Breast epithelium (tissue), 4 donors: Measurements from ENCODE around the gene GRIN2D. TPM values are rescaled to one million over a fixed set of nuclear protein-coding genes. Genes with fewer than 3 reads are reported as not detected.

Experiments
- DNase-seq, 2 donors: peaks; one replicate each; pipeline ENCODE4 v3.0.0-alpha.2; 2019; ENCODE audit warnings: low spot score in 2 of 2
- H3K27ac ChIP-seq, 2 donors: fragments of 200-600 bp; sonication (generic) in 1 of 2; one replicate each; pipeline ENCODE4 v1.5.1; 2016 to 2019; ENCODE audit warnings: mild to moderate bottlenecking in 1 of 2
- H3K27me3 ChIP-seq, 2 donors: fragments of 200-600 bp; sonication (generic) in 1 of 2; one replicate each; pipeline versions ENCODE4 v1.5.1 to v1.6.0; 2017 to 2019; ENCODE audit warnings: control low read depth in 1 of 2, mild to moderate bottlenecking in 1 of 2
- H3K36me3 ChIP-seq: fragments of 200-600 bp; one replicate; pipeline ENCODE4 v1.5.1; 2019
- H3K4me1 ChIP-seq, 2 donors: fragments of 200-600 bp; sonication (generic); one replicate each; pipeline ENCODE4 v1.5.1; 2016 to 2019; ENCODE audit warnings: control low read depth in 1 of 2
- H3K4me3 ChIP-seq, 3 donors: fragments of 200-600 bp; sonication (generic); 1 replicate in 2 of 3; 2 replicates in 1 of 3; pipeline ENCODE4 v1.5.1; 2016 to 2019; ENCODE audit warnings: mild to moderate bottlenecking in 3 of 3, moderate library complexity in 2 of 3
- H3K9me3 ChIP-seq, 2 donors: fragments of 200-600 bp; sonication (generic) in 1 of 2; one replicate each; pipeline ENCODE4 v1.5.1; 2016 to 2019; ENCODE audit warnings: control low read depth in 1 of 2
- POLR2A ChIP-seq: fragments of 450-650 bp; IDR thresholded peaks from one replicate; pipeline ENCODE4 v1.6.1; 2016; ENCODE audit warnings: antibody characterized with exemption, mild to moderate bottlenecking, moderate library complexity
- POLR2AphosphoS5 ChIP-seq, 3 donors: sonication (generic); formaldehyde crosslinking; IDR thresholded peaks; one replicate each; pipeline ENCODE4 v1.6.1; 2017; ENCODE audit warnings: antibody characterized with exemption in 3 of 3
- intact Hi-C: fragments of 100-400 bp; cut with DNase I; formaldehyde crosslinking; loops from one replicate; pipeline ENCODE4 v1.15.1; 2023; ENCODE audit warnings: low total_unique reads
- total RNA-seq, 3 donors: library from RNA; depleted of rRNA; stranded (reverse); fragments of >200 nt; gene quantifications; one replicate each; pipeline ENCODE4 v1.1.0, GENCODE V29; 2016
- TF ChIP-seq, protein P1 (sequence below), 3 donors: fragments of 450-650 bp; IDR thresholded peaks; one replicate each; pipeline ENCODE4 v1.5.1; 2016 to 2017; ENCODE audit warnings: antibody characterized with exemption in 3 of 3, mild to moderate bottlenecking in 3 of 3, moderate library complexity in 3 of 3

The GRIN2D gene
- total RNA-seq, 3 donors from 2014 or later: 0.32 to 0.33 TPM; not detected in 1

DNA sequence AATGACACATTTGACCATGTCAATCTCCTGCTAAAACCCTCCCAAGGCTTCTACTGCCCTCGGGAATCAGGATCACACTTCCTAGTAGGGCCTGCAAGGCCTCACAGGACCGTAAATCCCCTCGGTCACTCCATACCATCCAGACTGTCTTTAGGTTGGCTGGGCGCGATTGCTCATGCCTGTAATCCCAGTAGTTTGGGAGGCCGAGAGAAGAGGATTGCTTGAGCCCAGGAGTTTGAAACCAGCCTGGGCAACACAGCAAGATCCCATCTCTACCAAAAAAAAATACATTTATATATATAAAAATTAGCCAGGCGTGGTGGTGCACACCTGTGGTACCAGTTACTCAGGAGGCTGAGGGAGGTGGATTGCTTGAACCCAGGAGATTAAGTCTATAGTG lies 44.7 kb upstream of the GRIN2D start:
- Histone ChIP-seq H3K36me3 (no peaks in the 10 kb centered on the region), H3K27ac (no peak overlapping the region), H3K4me3 (no peak overlapping the region), H3K9me3 (no peaks in the 10 kb centered on the region), H3K4me1 (no peaks in the 10 kb centered on the region), H3K27me3 (no peaks in the 10 kb centered on the region)
- intact Hi-C loops: no loop called here
- no peak for TF ChIP-seq POLR2A
- no peak for TF ChIP-seq POLR2AphosphoS5 (IDR thresholded peaks at IDR 0.05)
- TF ChIP-seq, protein P1, sequence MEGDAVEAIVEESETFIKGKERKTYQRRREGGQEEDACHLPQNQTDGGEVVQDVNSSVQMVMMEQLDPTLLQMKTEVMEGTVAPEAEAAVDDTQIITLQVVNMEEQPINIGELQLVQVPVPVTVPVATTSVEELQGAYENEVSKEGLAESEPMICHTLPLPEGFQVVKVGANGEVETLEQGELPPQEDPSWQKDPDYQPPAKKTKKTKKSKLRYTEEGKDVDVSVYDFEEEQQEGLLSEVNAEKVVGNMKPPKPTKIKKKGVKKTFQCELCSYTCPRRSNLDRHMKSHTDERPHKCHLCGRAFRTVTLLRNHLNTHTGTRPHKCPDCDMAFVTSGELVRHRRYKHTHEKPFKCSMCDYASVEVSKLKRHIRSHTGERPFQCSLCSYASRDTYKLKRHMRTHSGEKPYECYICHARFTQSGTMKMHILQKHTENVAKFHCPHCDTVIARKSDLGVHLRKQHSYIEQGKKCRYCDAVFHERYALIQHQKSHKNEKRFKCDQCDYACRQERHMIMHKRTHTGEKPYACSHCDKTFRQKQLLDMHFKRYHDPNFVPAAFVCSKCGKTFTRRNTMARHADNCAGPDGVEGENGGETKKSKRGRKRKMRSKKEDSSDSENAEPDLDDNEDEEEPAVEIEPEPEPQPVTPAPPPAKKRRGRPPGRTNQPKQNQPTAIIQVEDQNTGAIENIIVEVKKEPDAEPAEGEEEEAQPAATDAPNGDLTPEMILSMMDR (IDR thresholded peaks at IDR 0.05): no peak
- no peak for DNase-seq

DNA sequence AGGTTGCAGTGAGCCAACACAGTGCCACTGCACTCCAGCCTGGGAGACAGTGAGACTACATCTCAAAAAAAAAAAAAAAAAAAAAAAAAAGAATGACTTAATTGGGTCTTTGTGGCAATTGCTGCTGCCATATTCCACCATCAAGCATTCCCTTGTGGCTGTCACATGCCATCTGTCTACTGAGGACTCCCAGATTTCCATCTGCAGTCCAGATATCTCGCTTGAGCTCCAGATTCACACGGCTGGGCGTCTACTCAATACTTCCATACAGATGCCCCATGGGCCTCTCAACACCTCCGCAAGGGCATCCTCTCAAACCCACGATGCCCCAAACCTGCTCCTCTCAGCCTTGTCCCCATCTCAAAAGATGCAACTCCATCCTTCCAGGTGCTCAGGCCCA lies 42.6 kb upstream of the GRIN2D start:
- no peaks in the 10 kb centered on the region for H3K9me3 ChIP-seq
- TF ChIP-seq POLR2AphosphoS5 (IDR thresholded peaks at IDR 0.05) (no peak), POLR2A (no peak)
- TF ChIP-seq, protein P1 (IDR thresholded peaks at IDR 0.05): no peak
- intact Hi-C loops: no loop called here
- H3K4me3 ChIP-seq: no peak overlapping the region
- DNase-seq: no peak
- H3K36me3 ChIP-seq: no peaks in the 10 kb centered on the region
- no peak overlapping the region for H3K27ac ChIP-seq
- no peaks in the 10 kb centered on the region for H3K27me3 ChIP-seq
- no peaks in the 10 kb centered on the region for H3K4me1 ChIP-seq

DNA sequence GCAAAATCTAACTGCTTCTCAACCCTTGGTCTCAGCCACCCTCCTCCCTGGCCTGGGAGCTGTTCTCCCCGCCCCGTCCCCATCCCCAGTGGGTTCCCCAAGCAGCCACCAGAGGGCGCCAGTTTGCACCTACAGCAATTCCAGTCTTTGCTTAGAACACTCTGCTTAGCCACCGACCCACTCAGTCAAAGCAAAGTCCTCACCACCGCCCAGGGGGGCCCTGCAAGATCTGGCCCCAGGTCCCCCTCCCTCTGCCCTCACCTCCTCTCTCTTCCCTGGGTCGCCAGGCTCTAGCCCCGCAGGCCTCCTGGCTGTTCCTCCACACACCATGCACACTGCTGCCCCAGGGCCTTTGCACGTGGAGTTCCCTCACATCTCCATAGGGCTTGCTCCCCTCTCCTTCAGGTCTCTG lies 42.1 kb upstream of the GRIN2D start:
- peak in 1 of 2 donors; percentile 78 for DNase-seq
- intact Hi-C loops: no loop called here
- Histone ChIP-seq H3K36me3 (no peaks in the 10 kb centered on the region), H3K27ac (no peak overlapping the region), H3K9me3 (no peaks in the 10 kb centered on the region), H3K27me3 (no peaks in the 10 kb centered on the region), H3K4me3 (no peak overlapping the region), H3K4me1 (no peaks in the 10 kb centered on the region)
- TF ChIP-seq, protein P1 (IDR thresholded peaks at IDR 0.05): peak; percentile 10 to 58 (median 57)
- TF ChIP-seq POLR2A: no peak
- no peak for TF ChIP-seq POLR2AphosphoS5 (IDR thresholded peaks at IDR 0.05)

GRCh38 chr19:48353677-48354076 lies 39.8 kb upstream of the GRIN2D start:
- intact Hi-C loops: no loop called here
- Histone ChIP-seq H3K4me1 (no peaks in the 10 kb centered on the region), H3K4me3 (no peak overlapping the region), H3K36me3 (no peaks in the 10 kb centered on the region), H3K27ac (no peak overlapping the region), H3K27me3 (no peaks in the 10 kb centered on the region), H3K9me3 (no peaks in the 10 kb centered on the region)
- TF ChIP-seq POLR2AphosphoS5 (IDR thresholded peaks at IDR 0.05) (no peak), POLR2A (no peak)
- TF ChIP-seq, protein P1 (IDR thresholded peaks at IDR 0.05): no peak
- DNase-seq: no peak

- intact Hi-C loops: no loop called here
- H3K4me3 ChIP-seq: no peak overlapping the region
- TF ChIP-seq POLR2A: no peak
- TF ChIP-seq, protein P1 (IDR thresholded peaks at IDR 0.05): no peak
- TF ChIP-seq POLR2AphosphoS5 (IDR thresholded peaks at IDR 0.05): no peak
- H3K36me3 ChIP-seq: no peaks in the 10 kb centered on the region
- H3K27me3 ChIP-seq: no peaks in the 10 kb centered on the region
- H3K27ac ChIP-seq: no peak overlapping the region
- H3K9me3 ChIP-seq: no peaks in the 10 kb centered on the region
- no peaks in the 10 kb centered on the region for H3K4me1 ChIP-seq
- no peak for DNase-seq
Measured at GRCh38 chr19:48354332-48354992, 39.0 kb upstream of the GRIN2D start.
